ENCODE measurements around the gene CCS.

The CCS gene

DNA sequence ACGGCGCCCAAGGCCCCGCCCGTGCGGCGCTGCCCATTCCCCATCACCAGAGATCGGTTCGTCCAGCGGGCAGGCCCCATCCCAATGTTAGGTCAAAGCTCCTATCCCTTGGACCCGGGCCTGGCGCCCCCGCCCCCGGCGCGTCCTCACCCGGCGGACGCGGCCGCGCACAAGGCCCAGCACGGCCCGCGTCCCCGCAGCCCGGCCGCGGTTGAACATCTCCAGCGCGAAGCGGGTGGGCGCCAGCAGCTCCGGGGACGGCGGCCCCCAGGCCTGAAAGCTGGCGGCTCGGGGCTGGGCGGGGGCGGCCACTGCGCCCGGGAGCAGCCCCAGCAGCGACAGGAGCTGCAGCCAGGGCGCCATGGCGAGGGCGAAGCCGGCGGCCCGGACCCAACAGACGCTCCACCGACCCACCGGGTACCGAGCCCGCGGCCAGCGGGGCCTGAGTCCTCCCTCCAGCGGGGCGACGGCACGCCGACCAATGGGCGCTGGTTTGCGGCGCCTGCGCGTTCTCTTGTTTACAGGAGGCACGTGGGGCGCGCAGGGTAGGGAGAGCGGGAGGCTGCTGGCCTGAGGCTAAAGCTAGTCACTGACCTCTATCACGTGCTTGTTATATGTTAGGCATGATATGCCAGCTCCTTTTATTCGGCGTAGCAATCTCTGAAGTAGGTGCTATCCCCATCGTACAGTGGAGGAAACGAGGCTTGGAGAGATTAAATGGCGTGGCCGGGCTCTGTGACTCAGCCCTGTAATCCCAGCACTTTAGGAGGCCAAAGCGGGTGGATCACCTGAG is 24.7 kb upstream of the CCS start, which contains the start of gene CTSF:
Gene CTSF (minus strand): TSS at position 483 of the 793 bp plus-strand sequence. CDS start 120 bp downstream, at position 363.
- TF ChIP-seq, protein P1, sequence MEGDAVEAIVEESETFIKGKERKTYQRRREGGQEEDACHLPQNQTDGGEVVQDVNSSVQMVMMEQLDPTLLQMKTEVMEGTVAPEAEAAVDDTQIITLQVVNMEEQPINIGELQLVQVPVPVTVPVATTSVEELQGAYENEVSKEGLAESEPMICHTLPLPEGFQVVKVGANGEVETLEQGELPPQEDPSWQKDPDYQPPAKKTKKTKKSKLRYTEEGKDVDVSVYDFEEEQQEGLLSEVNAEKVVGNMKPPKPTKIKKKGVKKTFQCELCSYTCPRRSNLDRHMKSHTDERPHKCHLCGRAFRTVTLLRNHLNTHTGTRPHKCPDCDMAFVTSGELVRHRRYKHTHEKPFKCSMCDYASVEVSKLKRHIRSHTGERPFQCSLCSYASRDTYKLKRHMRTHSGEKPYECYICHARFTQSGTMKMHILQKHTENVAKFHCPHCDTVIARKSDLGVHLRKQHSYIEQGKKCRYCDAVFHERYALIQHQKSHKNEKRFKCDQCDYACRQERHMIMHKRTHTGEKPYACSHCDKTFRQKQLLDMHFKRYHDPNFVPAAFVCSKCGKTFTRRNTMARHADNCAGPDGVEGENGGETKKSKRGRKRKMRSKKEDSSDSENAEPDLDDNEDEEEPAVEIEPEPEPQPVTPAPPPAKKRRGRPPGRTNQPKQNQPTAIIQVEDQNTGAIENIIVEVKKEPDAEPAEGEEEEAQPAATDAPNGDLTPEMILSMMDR (IDR thresholded peaks at IDR 0.05; ENCODE audit: insufficient read depth, missing control alignments): no peak
- FAIRE-seq: no peak

DNA sequence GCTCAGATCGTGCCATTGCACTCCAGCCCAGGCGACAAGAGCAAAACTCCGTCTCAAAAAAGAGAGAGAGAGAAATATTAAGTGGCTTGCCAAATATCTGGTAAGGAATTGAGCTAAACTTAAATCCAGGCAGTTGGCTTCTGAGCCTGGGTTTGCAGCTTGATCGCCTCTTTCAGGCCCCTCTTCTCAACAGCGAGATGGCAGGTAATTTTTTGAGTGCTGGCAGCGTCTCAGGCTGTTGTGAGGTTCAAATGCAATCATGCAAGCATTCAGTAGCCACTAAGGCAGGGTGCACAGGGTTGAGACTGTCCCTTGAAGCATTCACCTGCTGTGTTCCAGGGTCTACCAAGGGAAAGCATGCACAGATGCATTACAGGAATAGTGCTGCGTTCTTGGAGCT is 23.9 kb upstream of the CCS start:
- FAIRE-seq (no peak), DNase-seq (ENCODE audit: insufficient read length, low spot score) (no peak)
- TF ChIP-seq, protein P1 (IDR thresholded peaks at IDR 0.05; ENCODE audit: insufficient read depth, missing control alignments): no peak

More for the DNA sequence above, 24.7 kb upstream of the CCS start, which contains the start of gene CTSF:
- DNase-seq (ENCODE audit: insufficient read length, low spot score): peak; percentile 100

DNA sequence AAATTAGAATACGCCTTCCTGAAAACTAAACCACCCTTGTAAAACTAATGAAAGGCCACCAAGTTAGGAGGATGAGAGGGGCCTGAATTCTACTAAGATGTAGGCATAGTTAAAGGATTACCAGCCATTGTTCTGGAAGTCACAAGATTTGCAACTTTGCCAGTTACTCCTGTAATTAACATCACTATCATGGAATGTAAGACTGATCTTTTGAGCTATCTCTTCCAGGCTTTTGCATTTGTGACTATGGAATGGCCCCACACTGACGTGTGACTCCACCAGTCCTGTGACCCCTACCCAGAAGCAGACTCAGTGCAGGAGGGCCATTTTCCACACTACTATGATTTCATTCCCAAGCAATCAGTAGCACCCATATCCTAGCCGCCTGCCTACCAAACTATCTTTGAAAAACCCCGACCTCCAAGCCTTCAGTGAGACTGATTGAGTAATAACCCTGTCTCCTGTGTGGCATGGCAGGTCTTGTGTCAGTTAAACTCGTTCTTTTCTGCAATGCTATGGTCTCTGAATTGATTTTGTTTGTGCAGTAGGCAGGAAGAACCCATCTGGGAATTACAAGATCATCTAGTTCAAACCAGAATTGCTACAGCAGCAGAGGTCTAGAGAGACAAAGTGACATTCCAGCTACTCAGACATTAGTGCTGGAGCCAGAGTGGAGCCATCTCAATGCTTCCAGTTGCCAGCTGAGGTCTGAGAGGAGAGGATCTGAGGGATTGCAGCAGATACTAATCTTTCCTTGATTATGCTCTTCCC is 22.7 kb upstream of the CCS start:
- DNase-seq (ENCODE audit: insufficient read length, low spot score) (no peak), FAIRE-seq (no peak)
- TF ChIP-seq, protein P1 (IDR thresholded peaks at IDR 0.05; ENCODE audit: insufficient read depth, missing control alignments): no peak

DNA sequence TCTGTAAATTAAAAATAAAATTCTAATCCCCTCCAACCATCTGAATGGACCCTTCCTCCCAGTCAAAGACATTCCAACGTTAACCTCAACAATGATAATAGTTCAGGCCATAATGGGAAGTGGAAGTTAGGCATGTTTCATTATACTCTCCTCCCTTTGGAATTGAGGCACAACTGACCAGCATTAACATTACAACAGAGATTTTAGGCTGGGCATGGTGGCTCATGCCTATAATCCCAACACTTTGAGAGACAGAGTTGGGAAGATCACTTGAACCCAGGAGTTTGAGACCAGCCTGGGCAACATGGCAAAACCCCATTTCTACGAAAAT is 22.2 kb upstream of the CCS start:
- FAIRE-seq: no peak
- TF ChIP-seq, protein P1 (IDR thresholded peaks at IDR 0.05; ENCODE audit: insufficient read depth, missing control alignments): no peak

DNA sequence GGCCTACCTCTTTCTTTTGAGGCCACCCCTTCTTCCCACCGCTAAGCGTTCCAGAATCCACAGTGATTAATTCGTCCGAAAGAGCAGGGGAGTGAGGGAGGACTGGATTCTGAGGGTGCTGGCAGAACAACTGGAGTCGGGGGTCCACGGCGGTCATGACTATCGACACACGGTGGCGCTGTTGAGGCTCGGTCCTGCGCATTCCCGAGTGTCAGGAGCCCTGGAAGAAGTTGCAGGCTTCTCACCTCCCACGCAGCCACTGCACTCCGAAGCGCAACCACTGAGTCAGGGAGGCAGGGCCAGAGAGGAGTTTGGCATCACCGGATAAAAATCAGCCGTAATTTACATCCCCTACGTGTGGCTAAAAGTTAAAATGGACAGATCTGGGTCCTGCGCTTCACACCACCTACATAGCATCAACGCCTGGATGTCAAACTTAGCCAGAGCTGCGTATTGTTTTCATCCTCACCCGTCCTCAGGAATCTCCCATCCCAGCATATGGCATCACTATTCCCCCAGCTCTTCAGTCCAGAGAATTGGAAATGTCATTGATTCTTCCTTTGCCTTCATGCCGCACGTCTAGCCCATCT is 13.9 kb upstream of the CCS start:
- FAIRE-seq (no peak), DNase-seq (ENCODE audit: insufficient read length, low spot score) (peak; percentile 92)
- TF ChIP-seq, protein P1 (IDR thresholded peaks at IDR 0.05; ENCODE audit: insufficient read depth, missing control alignments): peak; percentile 84

More for the DNA sequence above, 22.2 kb upstream of the CCS start:
- DNase-seq (ENCODE audit: insufficient read length, low spot score): no peak

DNA sequence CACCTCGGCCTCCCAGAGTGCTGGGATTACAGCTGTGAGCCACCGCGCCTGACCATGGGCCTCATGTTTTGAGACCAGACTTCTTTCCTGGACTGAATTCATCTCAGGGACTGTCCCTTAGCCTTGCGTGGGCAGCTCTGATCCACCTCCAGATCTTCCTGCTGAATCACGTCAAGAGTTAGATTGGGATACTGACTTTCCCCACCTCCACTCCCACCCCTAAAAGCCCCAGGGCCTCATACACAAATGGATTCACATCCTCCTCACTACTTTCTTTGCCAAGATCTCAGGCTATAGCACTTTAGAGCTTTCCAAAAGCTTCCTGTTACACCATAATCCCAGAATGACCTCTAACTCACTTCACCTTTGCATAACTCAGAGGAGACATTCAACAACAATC is 12.2 kb upstream of the CCS start:
- FAIRE-seq: no peak
- no peak for DNase-seq (ENCODE audit: insufficient read length, low spot score)
- TF ChIP-seq, protein P1 (IDR thresholded peaks at IDR 0.05; ENCODE audit: insufficient read depth, missing control alignments): no peak
